ENCODE data around the gene MYH9.
"Not testable (repeated sequence)": the region's sequence is repeated elsewhere in the genome, so short reads cannot be mapped to it uniquely, and the experiment has no call there.

Gene MYH9

DNA sequence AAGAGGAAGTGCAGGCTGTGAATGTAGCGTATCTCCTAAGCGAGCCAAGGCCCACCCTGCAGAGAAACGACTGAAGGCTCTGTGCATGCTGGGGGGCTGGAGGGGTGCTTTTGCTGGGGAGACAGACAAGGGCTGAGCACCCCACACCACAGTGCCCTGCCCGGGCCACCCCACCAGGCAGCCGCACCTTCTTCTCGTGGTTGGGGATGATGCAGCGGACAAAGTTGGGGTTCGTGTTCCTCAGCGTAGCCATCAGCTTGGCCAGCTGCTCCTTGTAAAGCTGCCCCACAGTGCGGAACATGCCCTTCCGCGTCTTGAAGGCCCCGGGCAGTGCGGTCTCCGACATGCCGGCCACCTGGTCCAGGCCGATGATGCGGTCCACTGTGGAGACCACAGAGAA is 81.5 kb downstream of the MYH9 start:
- DNase-seq: no peak

DNA sequence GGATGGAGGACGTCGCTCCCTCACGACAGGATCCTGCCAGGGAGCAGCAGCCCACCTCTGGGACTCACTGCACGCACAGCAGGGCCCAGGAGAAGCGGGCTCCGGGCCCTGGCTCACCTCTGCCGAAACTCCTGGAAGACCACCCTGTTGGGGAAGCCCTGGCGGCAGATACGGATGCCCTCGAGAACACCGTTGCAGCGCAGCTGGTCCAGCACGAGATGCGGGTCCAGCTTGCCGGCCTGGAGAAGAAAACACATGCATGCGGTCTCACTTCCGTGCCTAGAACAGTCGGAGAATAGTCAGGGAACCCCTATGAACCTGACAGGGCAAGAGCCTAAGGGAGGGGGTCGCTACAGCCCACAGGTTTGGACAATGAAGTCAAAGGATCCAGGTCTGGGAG is 82.0 kb downstream of the MYH9 start:
- DNase-seq: no peak

GRCh38 chr22:36304429-36304828 is 83.3 kb downstream of the MYH9 start:
- no peak for DNase-seq

- no peak for DNase-seq
Measured at GRCh38 chr22:36303874-36304273, 83.9 kb downstream of the MYH9 start.

- DNase-seq: no peak
Measured at GRCh38 chr22:36303115-36303467, 84.7 kb downstream of the MYH9 start.

DNA sequence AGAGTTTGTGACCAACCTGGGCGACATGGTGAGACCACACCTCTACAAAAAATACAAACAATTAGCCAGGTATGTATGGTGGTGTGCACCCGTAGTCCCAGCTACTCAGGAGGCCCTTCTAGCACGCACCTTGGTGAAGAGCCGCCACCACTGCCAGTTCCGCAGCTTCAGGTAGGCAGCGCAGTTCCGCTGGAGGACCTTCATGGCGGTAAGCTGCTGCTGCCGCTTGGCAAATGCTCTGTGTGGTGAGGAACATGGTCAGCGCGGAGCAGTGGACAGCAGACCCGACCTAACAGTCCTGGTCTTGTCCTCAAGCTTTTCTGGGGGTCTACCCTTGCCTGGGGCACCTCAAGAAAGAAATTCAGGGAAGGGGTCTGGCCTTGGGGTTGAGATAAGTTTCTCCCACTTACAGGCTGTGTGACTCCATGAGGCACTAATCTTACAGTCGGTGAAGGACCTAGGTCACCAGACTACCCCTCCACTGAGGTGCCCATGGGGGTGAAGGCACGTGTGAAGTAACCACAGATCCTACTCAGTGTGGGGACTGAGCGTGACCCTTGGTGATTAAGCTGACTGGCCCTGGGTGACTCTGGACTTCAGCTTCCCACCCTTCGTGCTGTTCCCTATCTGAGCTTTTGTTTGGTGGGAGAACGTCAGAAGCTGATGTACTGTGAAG is 85.2 kb downstream of the MYH9 start:
- DNase-seq: no peak

GRCh38 chr22:36301851-36302250 is 85.9 kb downstream of the MYH9 start:
- no peak for DNase-seq

GRCh38 chr22:36301384-36301828 is 86.4 kb downstream of the MYH9 start:
- DNase-seq: peak; percentile 90

GRCh38 chr22:36300396-36301212 is 87.2 kb downstream of the MYH9 start:
- no peak for DNase-seq

- no peak for DNase-seq
Measured at GRCh38 chr22:36299911-36300310, 87.9 kb downstream of the MYH9 start.

- DNase-seq: no peak
Measured at GRCh38 chr22:36299295-36299694, 88.5 kb downstream of the MYH9 start.

DNA sequence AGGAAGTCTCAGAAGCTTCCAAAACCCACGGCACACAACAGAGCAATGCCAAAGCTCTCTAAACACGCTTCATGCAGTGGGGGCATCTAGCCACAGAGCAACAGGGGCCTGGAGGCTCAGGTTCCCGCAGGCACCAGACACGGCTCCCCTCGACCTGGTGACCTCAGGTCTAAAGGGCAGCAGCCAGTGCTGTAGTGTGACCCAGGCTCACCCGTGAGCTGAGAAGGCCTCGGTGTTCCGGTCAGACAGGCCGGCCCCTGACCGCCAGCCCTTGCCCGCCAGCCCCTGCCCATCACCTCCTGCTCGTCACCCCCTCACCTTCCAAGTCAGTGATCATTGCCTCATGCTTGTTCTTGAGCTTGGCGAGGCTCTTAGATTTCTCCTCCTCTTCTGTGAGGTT is 89.2 kb downstream of the MYH9 start:
- no peak for DNase-seq

GRCh38 chr22:36298118-36298517 is 89.6 kb downstream of the MYH9 start:
- no peak for DNase-seq

- no peak for DNase-seq
Measured at GRCh38 chr22:36297568-36297967, 90.2 kb downstream of the MYH9 start.

- DNase-seq: no peak
Measured at GRCh38 chr22:36296690-36297089, 91.1 kb downstream of the MYH9 start.

GRCh38 chr22:36295247-36295646 is 92.5 kb downstream of the MYH9 start:
- DNase-seq: no peak

DNA sequence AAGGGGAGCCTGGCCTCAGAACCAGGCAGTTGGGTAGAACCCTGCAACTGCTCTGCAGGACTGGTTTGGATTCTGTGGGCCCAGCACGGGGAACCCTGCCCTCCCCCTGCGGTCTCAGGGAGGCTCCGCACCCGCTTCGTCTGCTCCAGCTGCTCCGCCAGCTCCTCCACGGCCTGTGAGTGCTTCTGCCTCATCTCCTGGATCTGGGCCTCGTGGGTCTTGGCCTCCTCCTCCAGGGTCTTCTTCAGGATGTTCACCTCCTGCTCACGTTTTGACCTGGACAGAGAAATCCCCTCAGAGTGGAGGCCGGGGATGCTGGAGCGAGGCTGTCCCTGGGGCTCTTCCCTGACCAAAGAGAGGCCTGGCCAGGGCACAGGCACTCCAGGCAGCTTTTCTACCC is 93.0 kb downstream of the MYH9 start:
- DNase-seq: no peak

- DNase-seq: no peak
Measured at GRCh38 chr22:36294293-36294620, 93.5 kb downstream of the MYH9 start.

DNA sequence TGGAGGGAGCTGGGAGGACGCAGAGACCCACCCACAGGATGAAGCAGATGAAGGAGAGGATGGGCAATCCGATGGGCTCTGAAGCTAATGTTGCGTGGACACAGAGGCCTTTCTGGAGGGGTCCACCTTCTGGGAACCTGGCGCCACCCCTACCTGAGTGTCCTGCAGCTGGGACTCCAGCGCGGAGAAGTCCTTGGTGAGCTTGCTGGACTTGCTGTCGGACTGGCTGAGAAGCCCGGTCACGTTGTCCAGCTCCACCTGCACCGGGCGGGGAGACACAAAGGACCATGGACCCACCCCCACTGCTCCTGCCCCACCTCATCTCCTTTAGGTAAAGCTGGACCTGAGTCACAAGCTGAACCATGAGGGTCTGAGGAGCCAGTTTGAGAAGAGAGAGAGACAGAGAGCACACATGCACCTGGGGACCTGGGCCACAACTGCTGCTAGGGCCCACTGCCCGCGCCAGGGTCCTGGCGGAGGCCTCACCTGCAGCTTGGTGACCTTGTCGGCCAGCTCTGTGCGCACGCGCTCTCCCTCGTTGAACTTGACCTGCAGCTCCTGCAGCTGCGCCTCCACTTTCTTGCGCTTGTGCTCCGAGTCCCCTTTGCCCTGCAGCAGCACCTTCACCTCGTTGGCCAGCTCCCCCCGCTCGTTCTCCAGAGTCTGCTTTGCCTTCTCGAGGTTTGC is 94.0 kb downstream of the MYH9 start:
- DNase-seq: no peak

DNA sequence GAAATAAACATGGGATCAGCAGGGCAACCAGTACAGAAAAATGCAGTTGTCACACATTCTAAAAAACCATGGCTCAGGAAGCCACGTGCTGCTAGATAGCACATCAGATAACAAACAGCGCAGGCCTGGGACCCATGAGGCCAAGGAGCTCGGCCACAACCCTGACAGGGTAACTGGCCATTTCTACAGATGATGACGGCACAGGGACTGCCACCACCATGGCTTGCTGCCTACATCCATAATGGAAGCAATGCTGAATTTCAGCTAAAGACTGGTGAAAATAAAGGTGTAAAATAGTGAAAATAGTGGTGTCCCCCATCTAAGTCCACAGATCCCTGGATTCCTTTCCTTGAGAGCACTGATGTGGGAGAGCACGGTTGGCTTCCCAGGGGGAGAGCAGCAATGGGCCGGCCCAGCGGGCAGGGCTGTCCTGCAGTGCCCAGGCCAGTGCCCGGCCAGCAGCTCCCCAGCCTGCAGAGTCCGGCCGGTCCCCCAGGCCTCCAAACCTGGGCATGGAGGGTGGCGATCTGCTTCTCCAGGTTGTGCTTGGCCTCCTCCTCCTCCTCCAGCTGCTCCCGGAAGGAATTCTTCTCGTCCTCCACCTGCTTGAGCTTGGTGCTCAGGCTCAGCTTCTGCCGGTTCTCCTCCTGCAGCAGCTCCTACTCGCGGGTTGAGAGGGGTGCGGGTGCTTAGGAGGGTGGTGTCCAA is 94.8 kb downstream of the MYH9 start:
- DNase-seq: no peak

GRCh38 chr22:36291831-36292740 is 95.7 kb downstream of the MYH9 start:
- no peak for DNase-seq

- DNase-seq: not testable (repeated sequence)
Measured at GRCh38 chr22:36290391-36291075, 97.2 kb downstream of the MYH9 start.

All from stimulated activated CD8-positive, alpha-beta memory T cell treated with anti-CD3 and anti-CD28 coated beads, Interleukin-4, amount 100 ng/mL, for 48 hours (primary cell).